Measurements from ENCODE around the gene HBEGF.

The HBEGF gene

GRCh38 chr5:140336388-140336787 lies 10.0 kb downstream of the HBEGF start:
- DNase-seq (ENCODE audit: low read depth in 2 of 2), result no peak

DNA sequence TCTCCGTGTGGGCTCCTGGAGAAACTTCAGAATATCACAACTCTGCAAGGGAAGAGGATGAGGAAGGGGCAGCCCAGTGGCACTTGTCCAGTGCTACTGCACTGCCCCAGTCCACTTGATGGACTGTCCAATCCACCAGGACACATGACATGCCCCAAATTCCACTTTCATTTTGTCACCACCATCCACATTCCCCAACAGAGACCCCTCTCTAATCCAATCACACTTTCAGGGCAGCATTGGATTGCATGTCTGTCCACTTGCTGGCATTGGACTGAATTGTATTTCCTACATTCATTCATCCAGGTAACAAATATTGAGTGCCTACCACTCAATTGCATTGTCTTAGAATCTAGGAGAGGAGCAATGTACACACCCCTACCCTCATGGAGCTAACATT lies 14.8 kb downstream of the HBEGF start:
- no peak for DNase-seq (ENCODE audit: low read depth in 2 of 2)

DNA sequence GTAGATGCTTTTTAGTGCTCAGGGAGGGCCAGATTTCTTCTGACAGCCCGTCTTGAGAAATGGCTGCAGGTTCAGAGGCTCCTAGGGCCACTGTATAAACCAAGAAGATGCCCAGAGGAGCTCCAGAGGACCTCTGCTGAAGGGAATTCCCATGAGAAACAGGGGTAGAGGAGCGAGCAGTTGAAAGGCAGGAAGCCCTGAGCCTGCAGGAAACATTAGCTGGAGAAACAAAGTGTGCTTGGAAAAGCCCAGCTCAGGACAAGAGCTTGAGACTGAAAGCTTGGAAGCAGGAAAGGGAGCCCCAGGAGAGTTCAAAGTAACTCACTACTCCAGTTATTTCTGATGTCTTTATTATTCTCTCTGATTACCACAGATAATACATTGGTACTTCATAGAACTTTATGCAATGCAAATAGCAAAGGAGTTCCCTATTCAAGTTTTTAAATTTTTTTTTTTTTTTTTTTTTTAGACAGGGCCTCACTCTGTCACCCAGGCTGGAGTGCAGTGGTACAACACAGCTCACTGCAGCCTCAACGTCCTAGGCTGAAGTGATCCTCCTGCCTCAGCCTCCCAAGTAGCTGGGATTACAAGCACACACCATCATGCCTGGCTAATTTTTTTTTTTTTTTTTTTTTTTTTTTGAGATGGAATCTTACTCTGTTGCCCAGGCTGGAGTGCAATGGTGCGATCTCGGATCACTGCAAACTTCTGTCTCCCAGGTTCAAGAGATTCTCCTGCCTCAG lies 16.5 kb downstream of the HBEGF start:
- DNase-seq (ENCODE audit: low read depth in 2 of 2), result no peak

DNA sequence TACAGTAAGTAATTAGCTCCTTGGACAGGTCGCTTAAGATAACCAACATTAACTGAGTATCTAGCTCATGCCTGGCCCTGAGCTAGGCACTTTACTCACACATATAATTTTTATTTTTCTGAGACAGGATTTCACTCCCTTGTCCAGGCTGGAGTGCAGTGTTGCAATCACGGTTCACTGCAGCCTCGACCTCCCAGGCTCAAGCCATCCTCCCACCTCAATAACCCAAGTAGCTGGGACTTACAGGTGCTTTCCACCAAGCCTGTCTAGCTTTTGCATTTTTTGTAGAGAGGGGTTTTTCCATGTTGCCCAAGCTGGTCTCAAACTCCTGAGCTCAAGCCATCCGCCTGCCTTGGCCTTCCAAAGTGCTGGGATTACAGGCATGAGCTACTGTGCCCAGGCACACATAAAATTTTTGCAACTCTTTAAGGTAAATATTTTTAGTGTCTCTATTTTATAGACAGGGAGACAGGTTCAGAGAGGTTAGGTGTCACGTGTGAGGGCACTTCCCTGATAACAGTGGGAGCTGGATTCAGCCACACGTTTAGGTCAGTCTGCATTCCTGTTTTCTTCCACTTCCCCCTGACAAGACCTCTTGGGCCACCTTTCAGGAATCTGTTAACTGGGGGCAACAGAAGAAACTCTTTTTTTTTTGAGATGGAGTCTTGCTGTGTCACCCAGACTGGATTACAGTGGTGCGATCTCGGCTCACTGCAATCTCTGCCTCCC lies 18.2 kb downstream of the HBEGF start:
- no peak for DNase-seq (ENCODE audit: low read depth in 2 of 2)

DNA sequence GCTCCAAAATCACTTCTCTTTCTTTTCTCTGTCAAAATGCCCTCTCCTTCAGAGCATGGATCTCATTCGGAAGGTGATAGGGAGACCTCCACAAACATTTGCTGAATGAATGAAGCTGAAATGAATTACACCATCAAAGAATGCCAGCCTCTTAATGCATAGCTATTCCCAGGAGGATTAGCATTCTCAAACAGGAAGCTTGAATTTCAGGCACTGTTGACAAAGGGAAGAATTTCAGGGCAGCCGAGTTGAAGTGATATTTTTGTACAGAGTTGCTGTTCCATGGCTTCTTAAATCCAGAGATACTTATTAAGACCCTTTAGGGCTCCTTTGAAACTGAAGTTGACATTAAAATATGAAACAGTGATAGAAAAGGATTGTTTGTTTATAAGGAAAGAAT lies 18.8 kb downstream of the HBEGF start:
- no peak for DNase-seq (ENCODE audit: low read depth in 2 of 2)

DNA sequence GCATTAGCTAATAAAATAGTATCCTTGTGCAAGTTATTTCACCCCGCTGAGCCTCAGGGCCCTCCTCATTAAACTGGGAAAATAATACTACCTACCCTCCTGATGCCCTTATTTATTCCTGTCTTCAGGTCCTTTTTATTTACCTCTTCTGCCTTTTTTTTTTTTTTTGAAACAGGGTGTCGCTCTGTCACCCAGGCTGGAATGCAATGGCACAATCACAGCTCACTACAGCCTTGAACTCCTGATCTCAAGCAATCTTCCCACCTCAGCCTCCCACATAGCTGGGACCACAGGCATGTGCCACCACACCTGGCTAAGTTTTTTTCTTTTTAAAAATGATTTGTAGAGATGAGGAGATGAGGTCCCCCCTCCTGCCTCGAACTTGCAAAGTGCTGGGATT lies 20.9 kb downstream of the HBEGF start:
- DNase-seq (ENCODE audit: low read depth in 2 of 2), result no peak

DNA sequence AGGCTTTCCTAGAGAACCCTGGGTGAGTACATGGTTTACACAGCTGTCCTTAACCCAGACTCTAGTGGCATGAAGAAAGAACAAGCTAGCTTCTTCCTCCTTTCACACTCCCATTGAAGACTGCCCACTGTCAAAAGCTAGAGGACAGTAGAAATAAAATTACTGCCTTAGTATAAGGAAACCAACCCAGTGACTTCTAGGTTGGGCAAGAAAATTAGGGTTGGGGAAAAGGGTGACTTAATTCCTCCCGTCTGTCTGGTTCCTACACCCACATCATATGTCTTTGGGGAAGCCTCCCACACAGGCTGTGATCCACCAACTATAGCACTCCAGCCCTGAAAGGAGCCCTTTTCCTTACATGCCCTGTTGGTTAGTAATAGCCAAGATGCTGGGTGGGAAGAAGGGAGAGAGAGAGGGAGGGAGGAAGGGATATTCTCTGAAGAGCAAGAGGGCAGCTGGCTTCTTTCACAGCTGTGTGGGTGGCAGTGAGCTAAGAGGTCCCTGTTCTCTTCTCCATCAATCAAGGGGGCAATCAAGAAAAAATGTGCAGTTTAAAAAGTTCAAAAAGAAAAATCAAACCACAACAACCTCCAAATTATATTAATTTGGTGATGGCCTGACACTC lies 21.7 kb downstream of the HBEGF start:
- DNase-seq (ENCODE audit: low read depth in 2 of 2), result no peak

DNA sequence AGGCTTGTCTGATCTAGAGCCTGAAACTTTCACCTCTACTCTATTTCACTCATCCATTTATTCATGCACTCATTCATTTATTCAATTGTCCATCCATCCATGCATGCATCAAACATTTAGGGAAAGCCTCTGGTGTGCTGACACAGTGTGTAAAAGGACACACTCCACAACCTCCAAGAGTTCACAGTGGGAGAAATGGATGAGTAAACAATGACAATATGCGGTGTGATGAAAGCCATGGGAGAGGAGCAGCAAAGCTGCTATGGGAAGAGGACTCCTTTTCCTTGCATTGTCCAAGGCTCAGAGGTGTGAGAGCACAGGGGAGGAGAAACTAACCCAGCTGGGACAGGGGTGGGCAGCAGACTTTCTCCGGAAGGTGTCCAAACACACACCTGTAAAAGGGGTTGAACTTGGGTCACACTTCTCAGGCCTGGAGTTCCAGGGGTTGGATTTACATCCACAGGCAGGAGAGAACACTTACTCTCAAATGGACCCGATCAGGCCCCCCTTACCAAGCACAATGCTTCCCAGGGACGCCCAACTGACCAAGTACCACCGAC lies 22.3 kb downstream of the HBEGF start:
- no peak for DNase-seq (ENCODE audit: low read depth in 2 of 2)

DNA sequence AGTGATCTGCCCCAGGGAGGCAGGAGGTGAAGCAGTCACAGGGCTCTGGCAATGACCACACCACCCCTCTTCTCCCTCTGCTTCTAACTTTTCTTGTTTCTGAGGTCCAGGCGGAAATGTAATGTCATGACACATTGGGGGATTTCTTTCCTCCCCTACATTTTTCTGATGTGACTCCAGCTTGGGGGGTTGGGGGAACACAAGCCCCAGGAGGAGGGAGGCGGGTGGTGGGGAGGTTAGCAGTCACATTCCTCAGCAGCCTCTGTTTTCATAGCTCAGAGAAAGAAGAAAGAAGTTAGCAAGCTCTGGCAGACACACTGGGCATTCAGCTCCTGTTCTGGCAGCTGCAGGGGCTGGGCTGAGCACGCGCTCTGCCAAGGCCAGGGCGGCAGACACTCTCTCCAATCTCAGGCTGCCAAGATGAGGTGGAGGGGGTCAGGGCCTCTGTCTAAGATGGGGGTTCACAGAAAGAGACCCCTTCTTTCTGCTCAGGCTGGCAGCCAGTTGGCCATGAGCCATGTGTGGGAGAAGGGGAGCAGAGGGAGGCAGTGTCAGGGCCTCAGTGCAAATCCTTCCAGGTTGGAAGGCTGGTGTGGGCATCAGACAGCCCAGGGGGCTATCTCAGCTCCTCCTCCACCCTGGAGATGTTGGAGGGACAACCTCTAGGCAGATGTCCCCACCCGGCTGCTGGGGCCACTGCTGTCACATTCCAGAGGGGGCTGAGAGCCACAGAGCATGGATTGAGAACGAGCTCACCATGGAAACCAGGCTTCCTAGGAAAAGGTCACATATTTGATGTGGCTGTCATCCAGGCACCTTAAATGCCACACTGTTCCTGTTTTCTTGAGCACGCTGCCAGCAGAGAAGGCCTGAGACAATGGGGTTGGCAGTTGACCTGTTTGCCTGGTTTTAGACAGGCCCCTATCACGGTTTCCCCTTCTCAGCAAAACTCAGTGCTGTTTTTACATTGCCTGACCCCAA lies 23.4 kb downstream of the HBEGF start:
- no peak for DNase-seq (ENCODE audit: low read depth in 2 of 2)

- no peak for DNase-seq (ENCODE audit: low read depth in 2 of 2)
These were observed 24.6 kb downstream of the HBEGF start for GRCh38 chr5:140321796-140322195.

- DNase-seq (ENCODE audit: low read depth in 2 of 2), result no peak
These were observed 26.6 kb downstream of the HBEGF start for GRCh38 chr5:140319833-140320232.

- no peak for DNase-seq (ENCODE audit: low read depth in 2 of 2)
These were observed 27.6 kb downstream of the HBEGF start for GRCh38 chr5:140318792-140319191.

DNA sequence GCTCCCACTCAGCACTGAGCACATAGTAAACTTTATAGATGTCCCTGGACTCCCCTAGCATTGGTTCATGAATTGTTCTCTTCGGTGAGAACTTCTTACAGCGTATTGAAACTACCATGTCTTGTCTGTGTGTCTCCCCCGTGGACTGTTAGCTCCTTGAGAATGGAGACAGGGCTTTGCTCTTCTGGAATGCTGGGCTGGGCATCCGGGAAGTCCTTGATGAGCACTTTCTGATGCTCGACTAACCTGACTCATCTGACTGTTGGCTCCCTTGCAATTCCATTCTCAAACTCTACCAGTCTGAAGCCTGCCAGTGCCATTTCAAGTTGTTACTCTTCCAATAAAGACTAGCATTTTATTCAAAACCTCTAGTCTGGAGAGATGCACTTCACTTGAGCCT lies 28.5 kb downstream of the HBEGF start:
- DNase-seq (ENCODE audit: low read depth in 2 of 2), result no peak

DNA sequence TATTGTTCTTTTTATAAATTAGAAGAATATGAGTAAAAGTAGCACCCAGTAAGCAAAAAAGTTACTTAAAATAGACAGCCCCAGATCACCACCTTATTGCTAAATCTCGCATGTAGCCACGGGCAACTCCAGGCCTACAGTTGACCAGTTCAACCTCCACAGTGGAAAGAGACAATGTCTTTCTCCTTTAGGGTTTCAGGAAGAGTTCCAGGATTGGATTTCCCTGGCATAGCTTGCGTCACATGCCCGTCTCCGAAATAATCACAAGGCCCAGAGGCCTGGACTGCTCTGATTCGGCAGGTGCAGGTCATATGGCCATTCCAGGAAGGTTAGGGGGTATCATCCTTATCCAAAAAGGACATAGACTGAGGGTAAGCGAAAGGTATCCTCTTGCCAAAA lies 33.6 kb downstream of the HBEGF start:
- no peak for DNase-seq (ENCODE audit: low read depth in 2 of 2)

- no peak for DNase-seq (ENCODE audit: low read depth in 2 of 2)
These were observed 34.2 kb downstream of the HBEGF start for GRCh38 chr5:140312067-140312790.

- DNase-seq (ENCODE audit: low read depth in 2 of 2), result no peak
These were observed 35.4 kb downstream of the HBEGF start for GRCh38 chr5:140311011-140311467.

DNA sequence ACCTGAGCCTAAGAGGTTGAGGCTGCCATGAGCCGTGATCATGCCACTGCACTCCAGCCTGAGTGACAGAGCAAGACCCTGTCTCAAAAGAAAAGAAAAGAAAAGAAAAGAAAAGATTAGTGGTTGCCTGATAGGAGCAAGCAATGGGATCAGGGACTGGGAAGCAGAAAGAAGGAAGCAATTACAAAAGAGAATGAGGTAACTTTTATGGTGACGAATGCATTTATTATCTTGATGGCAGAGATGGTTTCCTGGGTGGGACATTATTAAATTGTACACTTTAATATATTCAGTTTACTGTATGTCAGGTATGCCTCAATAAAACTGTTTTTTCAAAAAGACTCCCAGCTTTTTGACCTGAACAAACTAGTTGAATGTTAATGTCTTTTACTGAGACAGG lies 36.0 kb downstream of the HBEGF start:
- DNase-seq (ENCODE audit: low read depth in 2 of 2), result no peak

GRCh38 chr5:140309706-140310249 lies 36.6 kb downstream of the HBEGF start:
- DNase-seq (ENCODE audit: low read depth in 2 of 2), result no peak

GRCh38 chr5:140305471-140305870 lies 40.9 kb downstream of the HBEGF start:
- no peak for DNase-seq (ENCODE audit: low read depth in 2 of 2)

DNA sequence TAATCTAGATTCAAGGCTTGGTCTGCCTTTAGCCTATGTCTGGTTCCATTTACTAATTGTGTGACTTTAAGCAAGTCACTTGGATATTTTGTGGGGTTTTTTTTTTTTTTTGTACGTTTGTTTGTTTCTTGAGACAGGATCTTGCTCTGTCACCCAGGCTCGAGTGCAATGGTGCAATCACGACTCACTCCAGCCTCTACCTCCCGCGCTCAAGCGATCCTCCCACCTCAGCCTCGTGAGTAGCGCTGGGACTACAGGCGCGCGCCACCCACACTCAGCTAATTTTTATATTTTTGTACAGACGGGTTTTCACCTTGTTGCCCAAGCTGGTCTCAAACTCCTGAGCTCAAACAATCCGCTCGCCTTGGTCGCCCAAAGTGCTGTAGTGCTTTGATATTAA lies 42.4 kb downstream of the HBEGF start:
- DNase-seq (ENCODE audit: low read depth in 2 of 2), result no peak

Measured in stimulated activated CD4-positive, alpha-beta T cell treated with anti-CD3 and anti-CD28 coated beads, Interleukin-1b, Interleukin-23, amount 100 ng/mL, for 1 hour (primary cell).